GM12878 (cell line): ENCODE data around the gene PIGM. TPM values are rescaled to one million over a fixed set of nuclear protein-coding genes. Genes with fewer than 3 reads are reported as not detected.

Experiments
- ATAC-seq: fragments of 200-7000 bp; cut with Tn5 transposase; 3 replicates; pipeline ENCODE4 v1.9.1; 2020; ENCODE audit warnings: mild to moderate bottlenecking, moderate library complexity
- BruUV-seq: library from RNA; stranded (reverse); fragments of 400-500 nt; replicated peaks from 2 replicates; lab custom pipeline; 2021; lab: Mats Ljungman, UMichigan
- CTCF ChIA-PET: fragments of 300-600 bp; sonication (Branson Sonifier 250); formaldehyde crosslinking; extraction: SDS; loops from one replicate; lab custom pipeline; 2021; ENCODE audit warnings: inconsistent platforms; lab: Yijun Ruan, JAX
- POLR2A ChIA-PET: fragments of 350-600 bp; formaldehyde crosslinking; extraction: SDS; loops from one replicate; lab custom pipeline; 2021; ENCODE audit warnings: inconsistent platforms; lab: Charles Lee
- RAD21 ChIA-PET: fragments of 300-600 bp; sonication (Branson Sonifier 250); formaldehyde crosslinking; loops from one replicate; lab custom pipeline; 2023; ENCODE audit warnings: antibody characterized with exemption; ENCODE audit not compliant: unreplicated experiment; lab: Charles Lee
- SMC1A ChIA-PET: fragments of 300-600 bp; sonication (Branson Sonifier 250); formaldehyde crosslinking; loops from one replicate; lab custom pipeline; 2023; ENCODE audit not compliant: unreplicated experiment, uncharacterized antibody; lab: Charles Lee
- DNase-seq: peaks from one replicate; pipeline ENCODE4 v3.0.0-alpha.2; 2011; ENCODE audit warnings: low read depth, low spot score
- FAIRE-seq: peaks from 3 replicates; lab custom pipeline; 2011; peaks lifted over from hg19 to GRCh38; lab: Jason Lieb, UNC
- H2AFZ ChIP-seq: 2 replicates; pipeline ENCODE4 v1.6.0; 2011; ENCODE audit warnings: low read depth, low read length, control low read depth; ENCODE audit not compliant: control insufficient read depth
- H3K27ac ChIP-seq: 2 replicates; pipeline ENCODE4 v1.5.1; 2011; ENCODE audit warnings: control low read depth; ENCODE audit not compliant: control insufficient read depth, insufficient read depth
- H3K27me3 ChIP-seq, 2 experiments: replicated peaks in 1 of 2; 2 replicates each; pipeline versions ENCODE4 v1.6.0 to v1.6.1; 2011; ENCODE audit warnings: low read length in 1 of 2; ENCODE audit not compliant: control insufficient read depth in 2 of 2, insufficient read depth in 2 of 2
- H3K36me3 ChIP-seq, 2 experiments: 2 replicates each; pipeline ENCODE4 v1.5.1; 2011; ENCODE audit warnings: low read length in 1 of 2; ENCODE audit not compliant: control insufficient read depth in 2 of 2, insufficient read depth in 2 of 2
- H3K4me1 ChIP-seq: 2 replicates; pipeline ENCODE4 v1.6.1; 2011; ENCODE audit warnings: mild to moderate bottlenecking, low read length, moderate library complexity, mixed read lengths; ENCODE audit not compliant: control insufficient read depth, insufficient read depth
- H3K4me2 ChIP-seq: 2 replicates; pipeline ENCODE4 v1.6.0; 2011; ENCODE audit warnings: control low read depth; ENCODE audit not compliant: control insufficient read depth, insufficient read depth
- H3K4me3 ChIP-seq: fragments of 200-600 bp; sonication (generic); 2 replicates; pipeline ENCODE4 v1.5.1; 2016
- H3K79me2 ChIP-seq: 2 replicates; pipeline ENCODE4 v1.6.0; 2011; ENCODE audit warnings: low read length; ENCODE audit not compliant: control insufficient read depth, insufficient read depth
- H3K9ac ChIP-seq: 2 replicates; pipeline ENCODE4 v1.8.0; 2011; ENCODE audit warnings: low read length, control low read depth, mixed read lengths; ENCODE audit not compliant: control insufficient read depth, insufficient read depth
- H3K9me3 ChIP-seq: replicated peaks from 3 replicates; pipeline ENCODE4 v1.5.1; 2011; ENCODE audit warnings: mild to moderate bottlenecking, low read length; ENCODE audit not compliant: control insufficient read depth, insufficient read depth
- H4K20me1 ChIP-seq: 2 replicates; pipeline ENCODE4 v1.6.0; 2011; ENCODE audit not compliant: control insufficient read depth, insufficient read depth
- BCL3 ChIP-seq: IDR thresholded peaks from 2 replicates; pipeline ENCODE4 v1.6.1; 2011; ENCODE audit warnings: borderline replicate concordance, low read depth, mild to moderate bottlenecking, moderate library complexity, low read length; ENCODE audit not compliant: insufficient read depth, poor library complexity, severe bottlenecking
- CHD2 ChIP-seq: IDR thresholded peaks from 2 replicates; pipeline ENCODE4 v1.6.1; 2011; ENCODE audit warnings: low read depth, low read length, improper control_type of control experiment, borderline replicate concordance
- IRF5 ChIP-seq: fragments of 450-650 bp; IDR thresholded peaks from 2 replicates; pipeline ENCODE4 v1.6.1; 2017; ENCODE audit warnings: borderline replicate concordance
- JUNB ChIP-seq: IDR thresholded peaks from 2 replicates; pipeline ENCODE4 v1.6.1; 2016; ENCODE audit warnings: antibody characterized with exemption, mild to moderate bottlenecking
- RB1 ChIP-seq: fragments of 450-650 bp; formaldehyde crosslinking; IDR thresholded peaks from 2 replicates; pipeline ENCODE4 v1.6.1; 2017; ENCODE audit warnings: mild to moderate bottlenecking, borderline replicate concordance
- SMAD1 ChIP-seq: fragments of 450-650 bp; IDR thresholded peaks from 2 replicates; pipeline ENCODE4 v1.6.1; 2018; ENCODE audit warnings: mild to moderate bottlenecking, low read depth; ENCODE audit not compliant: partially characterized antibody
- SREBF1 ChIP-seq: IDR thresholded peaks from 2 replicates; pipeline ENCODE4 v1.6.1; 2012; ENCODE audit warnings: mild to moderate bottlenecking, low read length
- in situ Hi-C: fragments of 300-500 bp; cut with MboI; formaldehyde crosslinking; loops from 9 replicates; pipeline ENCODE4 v1.14.3; 2018; ENCODE audit warnings: mixed read lengths
- intact Hi-C: fragments of 100-400 bp; cut with micrococcal nuclease; formaldehyde crosslinking; loops from one replicate; pipeline ENCODE4 v1.14.2; 2022; ENCODE audit not compliant: unreplicated experiment
- polyA plus RNA-seq, 11 experiments: library from polyadenylated mRNA; depleted of rRNA in 4 of 11; unstranded in 6 of 11; stranded (reverse) in 5 of 11; fragments of >200 nt; fragmentation: Nextera tagmentation in 4 of 11; fragmentation: Illumina TruSeq in 1 of 11; extraction: Ambion mirVana in 4 of 11; extraction: Trizol in 1 of 11; gene quantifications; 1 replicate in 1 of 11; 2 replicates in 10 of 11; pipeline versions ENCODE4 v1.2.1 to v1.2.3, GENCODE V29; 2011 to 2016; ENCODE audit warnings: inconsistent platforms in 2 of 11, missing spikeins in 2 of 11, low read depth in 1 of 11
- total RNA-seq, 4 experiments: library from RNA; depleted of rRNA in 3 of 4; stranded (reverse); fragments of >200 nt in 3 of 4; fragmentation: Illumina TruSeq in 1 of 4; extraction: Trizol in 1 of 4; gene quantifications; 2 replicates each; pipeline versions ENCODE4 v1.2.1 to v1.2.3, GENCODE V29; 2013 to 2021

PIGM gene
- total and polyA plus RNA-seq, 10 of the 15 experiments (the other 5 are each of a cell fraction or from before 2014, with no cell fraction given): 2.6 to 6.1 (median 4.6) TPM

DNA sequence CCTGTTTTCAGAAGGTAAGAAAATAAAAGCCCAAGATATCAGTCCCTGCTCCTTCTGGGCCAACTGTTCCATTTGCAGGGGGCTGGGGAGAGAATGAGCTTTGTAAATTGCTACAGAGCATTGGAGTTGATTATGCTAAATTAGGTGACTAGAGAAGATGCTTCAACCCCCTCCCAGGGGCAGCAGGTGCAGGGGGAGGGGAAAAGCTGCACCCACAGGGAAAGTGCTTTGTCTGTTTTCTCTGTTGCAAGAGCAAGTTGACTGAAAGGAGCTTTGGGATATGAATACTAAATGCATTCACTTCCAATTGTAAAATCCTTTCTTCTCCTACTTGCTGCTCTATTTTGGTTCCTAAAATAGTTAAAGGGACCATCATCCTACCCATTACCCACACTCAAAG, 16.5 kb upstream of the PIGM start:
- intact Hi-C loops: no loop called here
- Histone ChIP-seq H3K4me2 (no peak overlapping the region), H3K27me3 (peaks cover 1 to 5% of the 10 kb centered on the region in 2 experiments), H3K79me2 (no peaks in the 10 kb centered on the region), H3K9me3 (no peaks in the 10 kb centered on the region), H3K4me3 (no peak overlapping the region), H3K27ac (no peak overlapping the region), H3K4me1 (peaks cover 11% of the 10 kb centered on the region), H4K20me1 (no peaks in the 10 kb centered on the region), H3K36me3 (no peaks in the 10 kb centered on the region), H3K9ac (no peak overlapping the region), H2AFZ (no peak overlapping the region)
- no peak for FAIRE-seq
- POLR2A ChIA-PET: interaction anchor here (0.6 kb wide), 1 partner anchor 241 kb away, joined by 5 read pairs; no protein-coding TSS in a partner anchor
- DNase-seq: no peak
- in situ Hi-C loops: no loop called here
- TF ChIP-seq BCL3 (no peak), SMAD1 (no peak), JUNB (no peak), CHD2 (no peak), SREBF1 (no peak), IRF5 (no peak), RB1 (no peak)
- no TSS peak for BruUV-seq
- RAD21 ChIA-PET: no interaction called here
- ATAC-seq: no peak
- SMC1A ChIA-PET: interaction anchor here (3.0 to 6.5 kb wide), 2 partner anchors 15 to 31 kb away, joined by 11 to 89 read pairs; partner anchors contain the start of gene KCNJ9
- CTCF ChIA-PET: interaction anchor here (1.0 to 49.8 kb wide), 6 partner anchors 11 to 204 kb away, joined by 3 to 1035 read pairs (median 26); partner anchors contain the start of genes IGSF8, KCNJ10, KCNJ9 and PIGM
